HT-29 (cell line): ENCODE data around the gene SELENOI. TPM values are rescaled to one million over a fixed set of nuclear protein-coding genes. Genes with fewer than 3 reads are reported as not detected.
A peak's percentile ranks its signal among the peaks of the same experiment; 100 is the strongest.
"Not testable (repeated sequence)": the region's sequence is repeated elsewhere in the genome, so short reads cannot be mapped to it uniquely, and the experiment has no call there.

Source experiments
- DNase-seq: peaks from one replicate; pipeline ENCODE4 v3.0.0-alpha.2; 2015; ENCODE audit warnings: low spot score
- total RNA-seq: library from RNA; depleted of rRNA; stranded (reverse); fragments of >200 nt; shearing (Covaris generic); gene quantifications from 2 replicates; pipeline ENCODE4 v1.2.3, GENCODE V29; 2014

Gene SELENOI
- total RNA-seq, 1 experiment from 2014 or later: 32.9 TPM

GRCh38 chr2:26356111-26356510 lies 10.2 kb downstream of the SELENOI start:
- DNase-seq: no peak

GRCh38 chr2:26356771-26357170 lies 10.8 kb downstream of the SELENOI start:
- DNase-seq: no peak

GRCh38 chr2:26359886-26360473 lies 14.0 kb downstream of the SELENOI start:
- no peak for DNase-seq

- DNase-seq: peak; percentile 48
Observed at GRCh38 chr2:26363323-26363722, 17.4 kb downstream of the SELENOI start.

GRCh38 chr2:26363958-26364357 lies 18.0 kb downstream of the SELENOI start:
- DNase-seq: no peak

- DNase-seq: no peak
Observed at GRCh38 chr2:26364669-26365068, 18.7 kb downstream of the SELENOI start.

GRCh38 chr2:26366957-26367356 lies 21.0 kb downstream of the SELENOI start:
- DNase-seq: no peak

- DNase-seq: not testable (repeated sequence)
Observed at GRCh38 chr2:26369664-26370063, 23.7 kb downstream of the SELENOI start.

GRCh38 chr2:26370909-26371308 lies 25.0 kb downstream of the SELENOI start:
- DNase-seq: not testable (repeated sequence)

GRCh38 chr2:26376799-26377198 lies 30.9 kb downstream of the SELENOI start:
- DNase-seq: no peak

GRCh38 chr2:26380281-26380680 lies 34.3 kb downstream of the SELENOI start:
- no peak for DNase-seq

GRCh38 chr2:26382564-26382963 lies 36.6 kb downstream of the SELENOI start:
- no peak for DNase-seq

GRCh38 chr2:26384183-26384582 lies 38.2 kb downstream of the SELENOI start:
- no peak for DNase-seq

GRCh38 chr2:26384597-26384996 lies 38.7 kb downstream of the SELENOI start:
- no peak for DNase-seq

- DNase-seq: no peak
Observed at GRCh38 chr2:26387189-26387588, 41.2 kb downstream of the SELENOI start.

- DNase-seq: no peak
Observed at GRCh38 chr2:26394694-26395093, 48.8 kb downstream of the SELENOI start.

GRCh38 chr2:26395394-26395793 lies 49.5 kb downstream of the SELENOI start:
- DNase-seq: no peak

GRCh38 chr2:26396734-26397298 lies 50.9 kb downstream of the SELENOI start:
- no peak for DNase-seq

GRCh38 chr2:26399771-26400376 lies 53.9 kb downstream of the SELENOI start:
- no peak for DNase-seq

GRCh38 chr2:26400723-26401122 lies 54.8 kb downstream of the SELENOI start:
- DNase-seq: no peak

- no peak for DNase-seq
Observed at GRCh38 chr2:26401739-26402541, 56.0 kb downstream of the SELENOI start, which contains the start of gene DRC1. Gene DRC1, plus strand, starts transcription at chr2:26401920. Its CDS starts 70 bp downstream, at chr2:26401990.

- DNase-seq: no peak
Observed at GRCh38 chr2:26407526-26407925, 61.6 kb downstream of the SELENOI start.
